Measurements from ENCODE around the gene TNFAIP8L1. TPM values are rescaled to one million over a fixed set of nuclear protein-coding genes. Genes with fewer than 3 reads are reported as not detected.
"Not testable (repeated sequence)": the region's sequence is repeated elsewhere in the genome, so short reads cannot be mapped to it uniquely, and the experiment has no call there.

TNFAIP8L1 gene
- total RNA-seq, 4 donors from 2014 or later: 1.8 to 6.3 (median 3.1) TPM

DNA sequence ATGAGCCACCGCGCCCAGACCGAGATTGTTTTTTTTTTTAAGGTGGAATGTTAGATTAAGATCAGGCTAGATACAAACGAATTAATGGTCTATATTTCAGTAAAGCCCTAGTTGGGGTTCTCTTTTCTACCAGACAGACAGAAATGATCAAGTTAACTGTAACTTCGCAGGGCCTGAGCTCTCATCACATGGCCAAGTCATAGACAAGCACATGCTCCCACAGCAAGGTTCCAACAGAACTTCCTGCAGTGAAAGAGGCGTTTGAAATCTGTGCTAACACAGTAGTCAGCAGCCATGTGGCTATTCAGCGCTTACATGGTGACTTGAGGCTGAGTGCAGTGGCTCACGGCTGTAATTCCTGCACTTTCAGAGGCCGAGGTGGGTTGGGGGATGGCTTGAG is 45.1 kb upstream of the TNFAIP8L1 start:
- TF ChIP-seq, protein P1, sequence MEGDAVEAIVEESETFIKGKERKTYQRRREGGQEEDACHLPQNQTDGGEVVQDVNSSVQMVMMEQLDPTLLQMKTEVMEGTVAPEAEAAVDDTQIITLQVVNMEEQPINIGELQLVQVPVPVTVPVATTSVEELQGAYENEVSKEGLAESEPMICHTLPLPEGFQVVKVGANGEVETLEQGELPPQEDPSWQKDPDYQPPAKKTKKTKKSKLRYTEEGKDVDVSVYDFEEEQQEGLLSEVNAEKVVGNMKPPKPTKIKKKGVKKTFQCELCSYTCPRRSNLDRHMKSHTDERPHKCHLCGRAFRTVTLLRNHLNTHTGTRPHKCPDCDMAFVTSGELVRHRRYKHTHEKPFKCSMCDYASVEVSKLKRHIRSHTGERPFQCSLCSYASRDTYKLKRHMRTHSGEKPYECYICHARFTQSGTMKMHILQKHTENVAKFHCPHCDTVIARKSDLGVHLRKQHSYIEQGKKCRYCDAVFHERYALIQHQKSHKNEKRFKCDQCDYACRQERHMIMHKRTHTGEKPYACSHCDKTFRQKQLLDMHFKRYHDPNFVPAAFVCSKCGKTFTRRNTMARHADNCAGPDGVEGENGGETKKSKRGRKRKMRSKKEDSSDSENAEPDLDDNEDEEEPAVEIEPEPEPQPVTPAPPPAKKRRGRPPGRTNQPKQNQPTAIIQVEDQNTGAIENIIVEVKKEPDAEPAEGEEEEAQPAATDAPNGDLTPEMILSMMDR (IDR thresholded peaks at IDR 0.05): no peak
- no peak for DNase-seq (ENCODE audit: low spot score)
- no peak for ATAC-seq (ENCODE audit: low FRiP score)

DNA sequence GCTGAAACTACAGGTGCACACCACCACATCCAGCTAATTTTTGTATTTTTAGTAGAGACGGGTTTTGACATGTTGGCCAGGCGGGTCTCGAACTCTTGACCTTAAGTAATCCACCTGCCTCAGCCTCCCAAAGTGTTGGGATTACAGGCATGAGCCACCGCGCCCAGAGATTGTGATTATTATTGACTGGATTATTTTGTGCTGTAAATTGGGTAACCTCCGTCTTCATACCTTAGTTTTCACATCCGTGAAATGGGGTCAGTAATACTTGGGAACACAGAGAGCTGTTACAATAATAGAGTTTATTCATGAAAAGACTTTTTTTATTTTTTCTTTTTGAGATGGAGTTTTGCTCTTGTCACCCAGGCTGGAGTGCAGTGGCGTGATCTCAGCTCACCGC is 44.2 kb upstream of the TNFAIP8L1 start:
- DNase-seq (ENCODE audit: low spot score): not testable (repeated sequence)

DNA sequence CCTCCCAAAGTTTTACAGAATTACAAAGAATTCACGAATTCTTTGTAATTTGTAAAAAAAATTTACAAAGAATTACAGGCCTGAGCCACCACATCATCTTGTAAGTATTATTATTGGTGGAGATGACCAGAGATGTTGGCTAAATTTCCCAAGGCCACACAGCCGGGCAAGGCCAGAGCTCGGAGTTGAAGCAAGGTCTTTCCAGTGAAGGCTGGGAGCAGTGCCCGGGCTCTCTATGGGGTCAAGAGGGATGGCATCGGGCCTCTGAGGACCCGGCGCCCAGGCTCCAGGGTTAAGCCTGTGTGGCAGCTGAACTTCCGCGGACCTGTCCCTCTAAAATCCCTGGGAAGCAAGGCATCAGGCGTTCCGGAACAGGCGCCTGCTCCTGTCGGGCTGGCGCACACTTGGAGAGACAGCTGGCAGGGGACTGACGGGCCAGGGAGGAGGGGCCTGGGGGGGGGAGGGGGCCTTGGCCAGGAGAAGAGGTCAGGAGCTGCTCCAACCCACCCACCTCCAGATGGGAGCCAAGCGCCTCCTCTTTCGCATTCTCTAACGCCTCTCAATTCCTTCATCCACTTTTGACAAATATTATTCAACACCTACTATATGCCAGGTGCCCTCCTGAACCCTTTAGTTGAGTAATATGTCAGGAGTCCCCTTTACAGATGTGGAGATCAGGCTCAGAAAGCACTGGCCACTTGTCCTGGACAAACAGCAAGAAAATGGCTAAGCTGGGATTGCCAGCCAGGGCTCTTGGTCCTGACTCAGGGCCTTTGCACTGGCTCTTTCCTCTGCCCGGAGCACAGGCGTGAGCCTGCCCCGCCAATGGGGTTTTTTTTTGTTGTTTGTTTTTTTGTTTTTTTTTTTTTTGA is 43.0 kb upstream of the TNFAIP8L1 start:
- no peak for ATAC-seq (ENCODE audit: low FRiP score)
- no peak for DNase-seq (ENCODE audit: low spot score)
- TF ChIP-seq, protein P1 (IDR thresholded peaks at IDR 0.05): no peak

More for the DNA sequence above, 44.2 kb upstream of the TNFAIP8L1 start:
- ATAC-seq (ENCODE audit: low FRiP score): not testable (repeated sequence)

DNA sequence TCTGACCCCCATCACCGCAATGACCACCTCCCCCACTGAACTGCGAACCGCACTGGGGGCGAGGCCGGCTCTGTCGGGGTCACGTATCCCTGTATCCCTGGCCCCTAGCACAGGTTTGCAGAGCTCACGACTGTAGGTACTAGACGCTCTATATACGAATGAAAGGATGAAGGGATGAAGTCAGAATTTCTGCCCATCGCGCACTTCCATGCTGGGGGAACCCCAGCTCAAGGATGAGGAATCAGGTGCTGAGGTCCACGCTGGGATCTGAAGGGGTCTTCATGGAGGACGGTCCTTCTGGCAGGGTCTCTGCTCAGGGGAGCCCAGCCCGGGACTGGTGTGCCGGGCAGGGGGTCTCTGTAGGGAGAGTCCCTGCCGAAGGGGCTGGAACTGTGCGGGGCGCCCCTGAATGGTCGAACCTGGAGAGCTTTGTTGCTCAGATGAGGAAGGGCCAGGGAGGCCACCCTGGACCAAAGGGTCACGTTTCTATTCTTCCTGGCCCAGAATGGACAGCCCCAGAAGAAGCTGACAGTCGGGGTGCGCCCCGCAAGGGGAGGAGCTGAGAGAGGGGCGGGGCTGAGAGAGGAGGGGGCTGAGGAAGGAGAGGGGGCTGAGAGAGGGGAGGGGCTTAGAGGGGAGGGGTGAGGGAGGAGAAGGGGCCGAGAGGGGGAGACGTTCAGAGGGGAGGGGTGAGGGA is 41.9 kb upstream of the TNFAIP8L1 start:
- ATAC-seq (ENCODE audit: low FRiP score) (peak; percentile 24), DNase-seq (ENCODE audit: low spot score) (no peak)
- TF ChIP-seq, protein P1 (IDR thresholded peaks at IDR 0.05): no peak

DNA sequence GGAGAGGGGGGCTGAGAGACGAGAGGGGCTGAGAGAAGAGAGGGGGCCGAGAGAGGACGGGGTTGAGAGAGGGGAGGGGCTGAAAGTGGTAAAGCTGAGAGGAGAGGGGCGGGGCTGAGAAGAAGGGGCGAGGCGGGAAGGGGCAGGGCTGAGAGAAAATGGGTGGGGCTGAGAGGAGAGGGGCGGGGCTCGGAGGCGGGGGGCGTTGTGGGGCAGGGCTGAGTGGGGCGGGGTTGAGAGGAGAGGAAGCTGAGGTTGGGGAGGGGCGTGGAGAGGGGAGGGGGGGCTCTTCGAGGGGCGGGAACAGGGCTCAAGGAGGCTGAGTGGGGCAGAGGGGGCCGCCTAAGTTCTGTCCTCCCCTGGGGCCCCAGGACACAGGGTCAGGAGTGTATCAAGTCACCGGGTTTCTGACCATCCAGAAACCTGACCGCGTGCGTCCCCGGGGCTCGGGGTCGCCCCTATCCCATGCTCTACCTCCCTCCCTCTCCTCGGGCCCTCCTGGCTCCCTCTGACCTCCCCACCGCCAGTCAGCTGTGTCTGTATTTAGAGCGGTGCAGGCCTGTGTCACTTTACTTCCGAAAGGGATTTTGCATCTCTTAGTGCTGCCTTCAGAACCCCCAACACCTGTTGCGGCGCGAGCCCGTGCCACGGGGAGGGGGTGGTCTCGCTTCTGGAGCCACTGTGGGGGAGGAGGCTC is 41.2 kb upstream of the TNFAIP8L1 start:
- DNase-seq (ENCODE audit: low spot score): no peak
- TF ChIP-seq, protein P1 (IDR thresholded peaks at IDR 0.05): no peak
- ATAC-seq (ENCODE audit: low FRiP score): no peak

DNA sequence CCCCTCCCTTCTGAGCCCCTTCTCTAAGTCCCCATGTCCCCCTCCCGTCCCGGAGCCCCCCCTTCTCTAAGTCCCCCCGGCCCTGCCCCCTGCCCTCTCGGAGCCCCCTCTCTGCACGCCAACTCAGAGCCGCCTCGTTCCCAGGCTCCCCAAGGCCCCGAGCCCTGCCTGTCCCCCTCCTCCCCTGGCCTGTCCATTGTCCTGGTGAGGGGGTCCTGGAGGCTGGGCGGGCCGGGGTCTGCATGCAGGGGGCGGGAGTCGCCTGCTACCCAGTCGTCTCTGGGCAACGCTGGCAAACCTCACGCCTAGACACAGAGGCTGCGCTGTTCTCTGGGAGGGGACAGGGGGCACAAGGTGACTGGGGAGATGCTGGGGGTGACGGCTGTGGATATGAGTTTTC is 40.6 kb upstream of the TNFAIP8L1 start:
- TF ChIP-seq, protein P1 (IDR thresholded peaks at IDR 0.05): no peak
- ATAC-seq (ENCODE audit: low FRiP score): no peak
- no peak for DNase-seq (ENCODE audit: low spot score)

DNA sequence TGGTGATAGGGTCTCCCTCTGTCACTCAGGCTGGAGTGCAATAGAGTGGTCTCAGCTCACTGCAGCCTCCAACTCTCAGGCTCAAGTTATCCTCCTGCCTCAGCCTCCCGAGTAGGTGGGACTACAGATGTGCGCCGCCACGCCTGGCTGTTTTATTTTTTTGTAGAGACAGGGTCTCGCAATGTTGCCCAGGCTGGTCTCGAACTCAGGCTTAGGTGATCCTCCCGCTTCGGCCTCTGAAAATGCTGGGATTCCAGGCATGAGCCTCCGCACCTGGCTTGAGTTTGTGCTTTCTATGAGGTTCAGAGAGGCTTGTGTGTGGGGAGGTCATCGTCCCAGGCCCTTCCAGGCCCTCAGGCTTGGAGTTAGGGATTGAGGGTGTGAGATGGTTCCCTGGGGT is 39.2 kb upstream of the TNFAIP8L1 start:
- DNase-seq (ENCODE audit: low spot score) (no peak), ATAC-seq (ENCODE audit: low FRiP score) (no peak)
- TF ChIP-seq, protein P1 (IDR thresholded peaks at IDR 0.05): no peak

All from omental fat pad (tissue), 4 donors.